Ureter (tissue), 1 donor: ENCODE results near the gene CACNA1C. TPM values are rescaled to one million over a fixed set of nuclear protein-coding genes. Genes with fewer than 3 reads are reported as not detected.
"Not testable (repeated sequence)": the region's sequence is repeated elsewhere in the genome, so short reads cannot be mapped to it uniquely, and the experiment has no call there.

Experiments used
- DNase-seq: peaks from one replicate; pipeline ENCODE4 v3.0.0-alpha.2; 2020; ENCODE audit warnings: low spot score
- total RNA-seq: library from RNA; stranded (reverse); gene quantifications from one replicate; pipeline ENCODE4 v1.2.4, GENCODE V29; 2023
- donor health status: DM: yes; HTN: yes; CAD: no.

The CACNA1C gene
- total RNA-seq, 1 donor from 2014 or later: 30.1 TPM

DNA sequence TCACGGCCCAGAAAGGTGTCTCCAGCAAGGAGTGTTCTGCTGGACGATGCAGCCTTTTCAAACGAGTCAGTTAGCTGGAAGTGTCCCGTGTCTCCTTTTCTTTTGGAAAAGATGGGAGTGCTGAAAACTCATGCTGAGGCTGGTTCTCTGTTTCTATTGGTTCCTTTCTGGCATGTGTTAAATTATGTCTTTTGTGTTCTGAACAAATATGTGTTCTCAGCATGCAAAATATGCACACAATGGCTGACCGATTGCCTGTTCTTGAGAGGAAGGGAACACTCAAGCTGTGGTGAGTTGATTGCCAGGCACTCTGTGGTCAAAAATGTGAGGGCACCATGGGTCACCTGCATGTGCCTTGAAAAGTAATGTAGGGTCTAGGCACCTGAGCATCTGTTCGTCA is 181.3 kb downstream of the CACNA1C start:
- DNase-seq: no peak

DNA sequence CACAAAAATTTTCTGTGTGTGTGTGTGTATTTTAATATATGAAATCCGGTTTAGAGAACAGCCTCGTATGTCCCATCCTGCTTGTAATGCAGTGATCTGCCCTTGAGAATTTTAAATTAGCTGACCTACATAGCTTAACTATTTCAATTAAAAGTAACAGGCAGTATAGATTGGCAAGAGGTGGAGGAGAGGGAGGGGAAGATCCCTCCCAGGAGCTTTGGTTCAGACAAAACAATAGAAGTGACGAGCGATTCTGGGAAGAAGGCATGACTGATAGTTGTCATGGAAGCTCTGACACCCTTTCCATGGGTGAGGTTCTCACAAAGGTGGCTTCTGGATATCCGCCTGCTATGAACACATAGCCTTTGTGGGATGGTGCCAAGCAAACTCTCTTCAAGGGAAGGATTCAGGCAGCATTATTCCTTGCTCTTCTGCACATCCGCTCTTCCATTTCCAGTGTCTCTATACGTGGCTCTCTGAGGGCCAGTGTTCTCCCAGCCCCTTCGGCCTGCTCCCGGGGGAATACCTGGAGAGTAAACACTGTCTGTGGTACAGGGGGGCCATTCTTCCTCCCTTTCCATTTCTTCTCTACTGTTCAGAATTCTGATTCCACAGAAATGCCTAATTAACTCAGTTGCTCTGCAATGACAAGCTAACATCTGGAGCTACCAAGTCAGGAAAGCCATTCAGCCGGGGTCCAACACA is 182.0 kb downstream of the CACNA1C start:
- DNase-seq: no peak

DNA sequence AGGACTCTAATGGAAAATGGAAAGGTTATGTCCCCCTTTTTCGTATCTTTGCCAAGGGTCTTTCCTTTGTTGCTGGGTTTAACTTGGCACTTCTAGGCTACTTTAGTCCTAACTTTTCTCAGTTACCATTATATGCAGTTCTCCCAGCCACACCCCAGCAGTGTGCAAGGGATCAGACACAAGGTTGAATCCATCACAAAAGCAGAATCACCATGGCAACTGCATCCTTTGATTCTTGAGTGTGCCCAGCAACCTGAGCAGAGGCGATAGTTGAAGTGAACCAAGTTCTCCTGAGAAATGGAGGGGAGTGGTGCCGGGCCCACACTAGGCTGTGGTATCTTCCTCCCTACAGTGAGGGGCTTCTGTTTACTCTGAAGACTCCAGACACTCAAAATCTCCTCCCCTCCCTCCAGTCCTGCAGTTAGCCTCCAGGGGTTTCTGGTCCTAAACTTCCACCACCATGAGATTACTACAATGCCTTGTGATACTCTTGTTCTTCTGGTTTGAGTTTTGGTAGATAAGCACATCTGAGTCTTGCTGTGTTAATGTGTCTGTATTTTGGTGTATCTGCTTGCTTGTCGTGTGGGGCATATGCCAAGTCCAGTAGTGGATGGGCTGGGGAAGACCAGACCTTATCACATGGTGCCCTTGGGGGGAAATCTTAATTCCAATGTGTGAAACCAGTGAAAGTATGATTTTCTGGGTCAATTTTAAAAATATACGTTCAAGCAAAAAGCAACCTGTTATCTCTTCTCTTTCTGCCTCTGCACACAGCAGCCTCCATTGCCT is 183.9 kb downstream of the CACNA1C start:
- DNase-seq: no peak

GRCh38 chr12:2238111-2238510 is 185.3 kb downstream of the CACNA1C start:
- DNase-seq: no peak

- DNase-seq: no peak
Measured at GRCh38 chr12:2239381-2239871, 186.6 kb downstream of the CACNA1C start.

DNA sequence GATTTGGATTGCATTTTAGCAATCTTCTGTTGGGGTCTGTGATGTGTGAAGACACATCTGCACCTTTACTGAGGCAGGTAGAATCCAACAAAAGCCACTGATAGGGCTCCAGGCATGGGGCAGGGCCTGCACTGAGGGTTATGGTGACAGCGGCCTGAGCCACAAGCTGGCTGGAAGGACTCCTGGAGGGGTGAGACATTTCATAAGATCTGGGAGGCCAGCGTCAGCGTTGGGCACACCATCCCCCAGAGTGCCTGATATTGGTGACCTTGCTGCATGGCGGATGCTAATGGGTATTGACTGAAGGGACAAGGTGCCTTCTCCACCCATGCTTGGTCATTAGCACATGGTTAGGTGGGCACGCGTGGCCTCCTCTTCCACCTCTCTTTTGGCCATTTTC is 187.6 kb downstream of the CACNA1C start:
- DNase-seq: no peak

- DNase-seq: no peak
Measured at GRCh38 chr12:2240984-2241383, 188.2 kb downstream of the CACNA1C start.

DNA sequence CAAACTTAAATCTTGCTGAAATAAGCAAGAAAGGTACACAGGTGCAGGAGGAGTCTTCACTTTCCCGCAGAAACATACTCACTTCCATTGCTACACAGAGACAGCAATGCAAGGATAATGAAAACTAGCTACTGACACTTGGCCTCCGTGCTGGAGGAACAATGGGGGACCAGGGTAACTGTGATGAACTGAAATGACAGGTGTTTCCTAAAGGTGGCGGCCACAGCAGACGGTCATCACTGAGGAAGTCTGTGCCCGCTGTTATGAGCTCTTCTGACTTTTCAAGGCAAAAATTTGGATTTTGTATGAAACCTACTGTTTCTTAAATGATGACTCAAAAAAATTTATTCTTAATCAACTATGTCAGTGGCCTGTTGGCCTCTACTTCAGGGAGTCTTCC is 189.4 kb downstream of the CACNA1C start:
- DNase-seq: no peak

GRCh38 chr12:2242816-2243215 is 190.0 kb downstream of the CACNA1C start:
- DNase-seq: no peak

GRCh38 chr12:2243275-2243674 is 190.5 kb downstream of the CACNA1C start:
- no peak for DNase-seq

DNA sequence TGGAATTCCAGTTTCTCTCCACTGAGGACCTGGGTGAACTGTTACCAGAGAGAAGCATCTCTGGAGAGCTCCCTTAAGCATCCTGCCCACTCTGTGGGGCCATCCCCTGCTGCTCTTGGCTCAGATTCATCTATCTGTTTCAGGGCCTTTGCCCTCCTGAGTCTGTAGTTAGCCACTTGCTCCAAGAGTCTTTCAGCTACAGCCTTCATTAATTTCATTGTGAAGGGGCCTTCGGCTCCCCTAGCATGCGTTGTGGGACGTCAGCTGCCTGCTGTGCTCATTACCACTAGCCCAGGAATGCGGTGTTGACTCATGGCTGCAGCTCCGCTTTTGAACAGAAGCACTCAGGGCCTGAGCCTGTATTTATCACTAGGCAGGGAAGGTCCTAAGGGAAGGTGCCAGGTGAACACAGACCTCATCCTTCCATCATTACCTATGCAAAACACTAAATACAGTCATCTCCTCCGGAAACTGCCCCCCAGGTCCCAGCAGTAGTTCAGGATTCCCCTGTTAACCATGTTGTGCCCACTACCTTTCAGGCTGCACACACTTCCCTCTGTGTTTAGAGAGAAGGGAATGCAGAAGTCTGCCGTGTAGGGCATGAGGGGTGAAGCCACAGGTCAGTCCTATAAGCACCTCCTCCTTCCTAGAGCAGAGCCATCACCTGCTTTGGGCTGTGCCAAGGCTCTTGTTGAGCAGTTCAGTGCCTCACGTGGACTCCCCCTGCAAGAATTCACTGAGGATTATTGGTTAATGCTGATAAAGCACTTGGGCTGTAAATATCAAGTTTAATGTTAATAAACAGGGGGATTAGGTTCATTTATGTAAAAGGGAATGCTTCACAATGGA is 191.4 kb downstream of the CACNA1C start:
- DNase-seq: no peak

GRCh38 chr12:2246358-2246757 is 193.6 kb downstream of the CACNA1C start:
- DNase-seq: no peak

GRCh38 chr12:2247120-2247519 is 194.3 kb downstream of the CACNA1C start:
- no peak for DNase-seq

DNA sequence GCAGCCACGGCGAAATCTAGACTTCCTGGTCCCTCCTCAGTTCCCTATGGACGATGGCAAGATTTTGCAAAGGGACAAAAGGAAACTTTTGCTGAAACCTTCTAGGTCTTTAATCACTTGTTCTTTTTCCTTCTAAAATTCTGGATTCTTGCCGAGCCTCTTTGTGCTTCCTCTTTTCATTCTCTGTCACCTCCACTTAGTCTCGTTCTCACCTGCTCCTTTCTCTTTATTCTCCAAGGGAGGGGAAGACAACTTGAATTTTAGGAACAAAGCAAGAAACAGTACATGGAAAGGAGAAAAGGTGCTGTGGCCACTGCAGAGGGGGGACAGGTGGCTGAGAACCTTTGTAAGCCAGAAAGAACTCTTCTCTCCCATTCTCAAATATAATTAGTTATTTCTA is 194.8 kb downstream of the CACNA1C start:
- no peak for DNase-seq

DNA sequence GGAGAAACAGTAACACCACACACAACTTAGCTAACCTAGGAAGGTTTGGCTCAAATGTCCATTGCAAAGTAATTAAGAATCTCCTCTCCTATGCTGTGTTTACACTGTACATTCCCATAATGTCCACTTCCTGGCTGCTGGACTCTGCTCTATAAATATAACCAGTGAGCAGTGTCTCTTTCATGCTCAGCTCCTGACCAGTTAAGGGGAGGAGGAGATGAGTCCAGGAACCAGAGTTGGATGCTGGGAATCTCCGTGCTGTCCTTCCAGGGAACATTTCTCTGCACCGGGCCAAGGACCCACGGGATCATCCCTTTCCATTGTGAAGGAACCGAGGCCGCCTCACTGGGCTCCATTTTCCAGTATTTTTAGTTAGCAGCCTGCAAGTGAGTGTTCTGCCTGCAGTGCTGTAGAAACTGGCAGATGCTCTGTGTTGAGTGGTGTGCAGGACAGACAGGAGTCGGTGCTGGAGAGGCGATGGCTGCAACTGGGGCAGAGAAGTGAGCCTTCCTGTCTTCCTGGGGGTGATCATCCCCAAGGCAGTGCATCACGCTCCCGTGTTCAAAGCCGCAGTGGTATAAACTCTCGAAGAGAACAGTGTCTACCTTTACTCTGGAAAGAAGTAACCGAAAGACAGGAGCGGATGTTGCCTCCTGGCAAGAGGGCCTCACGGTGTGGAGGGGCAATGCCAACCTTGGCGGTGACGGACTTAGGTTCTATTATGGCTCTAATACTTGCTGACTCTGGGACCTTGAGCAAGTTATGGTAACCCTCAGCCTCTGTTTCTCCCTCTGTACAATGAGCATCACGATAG is 195.5 kb downstream of the CACNA1C start:
- DNase-seq: no peak

DNA sequence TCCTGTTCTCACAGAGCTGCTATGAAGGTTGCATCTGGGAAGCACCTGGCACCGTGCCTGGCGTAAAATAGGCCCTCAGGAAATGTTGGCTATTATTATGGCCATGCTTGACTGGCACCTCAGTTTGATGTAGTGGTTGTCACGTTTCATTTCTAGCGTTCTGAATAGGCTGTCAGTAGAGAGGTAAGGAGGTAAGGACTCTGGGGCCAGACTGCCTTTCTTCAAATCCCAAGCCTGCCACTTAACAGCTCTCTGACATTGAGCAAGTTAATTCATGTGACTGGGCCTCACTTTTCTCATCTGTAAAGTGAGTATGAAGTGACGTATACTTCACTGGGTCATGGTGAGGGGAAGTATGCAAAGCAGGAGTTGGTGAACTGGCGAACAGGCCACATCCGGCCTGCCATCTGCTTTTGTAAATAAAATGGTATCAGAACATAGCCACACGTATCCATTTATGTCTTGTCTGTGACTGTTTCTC is 196.2 kb downstream of the CACNA1C start:
- no peak for DNase-seq

DNA sequence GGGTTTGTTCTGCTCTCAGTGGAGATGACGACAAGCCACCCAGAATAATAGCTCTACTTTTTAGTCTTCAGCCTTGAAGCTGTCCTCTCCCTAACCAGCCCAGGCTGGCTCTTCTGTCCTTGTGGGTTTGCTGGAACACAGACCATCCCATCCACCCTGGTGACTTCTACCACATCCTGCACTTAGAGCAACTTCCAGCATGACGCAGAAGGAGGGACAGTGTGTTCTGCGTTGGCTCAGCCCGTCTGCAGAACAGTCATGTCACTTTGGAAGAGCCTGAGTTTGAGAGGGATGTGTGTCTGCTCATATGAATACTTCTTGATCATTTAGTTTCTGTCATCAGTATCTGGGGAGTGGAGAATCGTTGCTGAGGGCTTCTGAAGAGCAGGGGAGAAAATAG is 198.0 kb downstream of the CACNA1C start:
- DNase-seq: no peak

GRCh38 chr12:2251526-2252209 is 198.9 kb downstream of the CACNA1C start:
- DNase-seq: no peak

GRCh38 chr12:2255311-2255710 is 202.5 kb downstream of the CACNA1C start:
- no peak for DNase-seq

- not testable (repeated sequence) for DNase-seq
Measured at GRCh38 chr12:2255731-2256130, 202.9 kb downstream of the CACNA1C start.

DNA sequence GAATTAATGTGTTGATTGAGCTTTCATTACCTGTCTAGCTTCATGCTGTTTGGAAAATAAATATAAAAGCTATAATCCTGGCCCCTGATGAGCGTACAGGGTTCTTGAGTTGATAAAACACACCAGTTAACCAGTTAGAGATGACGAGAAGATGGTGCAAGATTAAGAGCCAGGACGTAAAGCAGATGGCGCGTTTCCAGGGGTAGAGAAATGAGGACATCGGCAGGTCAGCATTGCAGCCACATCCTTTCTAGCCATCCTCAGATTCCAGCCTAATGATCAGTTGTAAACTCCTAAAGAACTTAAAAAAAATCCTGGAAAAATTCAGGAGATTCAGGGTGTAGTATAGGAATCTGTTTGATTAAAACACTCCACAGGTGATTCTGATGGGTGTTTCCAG is 203.7 kb downstream of the CACNA1C start:
- DNase-seq: no peak
